Neutrophil (primary cell): ENCODE results near the gene SLC19A2.

Experiments
- H3K27ac ChIP-seq: fragments of 200-600 bp; sonication (generic); 2 replicates; pipeline ENCODE4 v1.5.1; 2016; ENCODE audit warnings: mild to moderate bottlenecking, moderate library complexity
- H3K27me3 ChIP-seq: fragments of 200-600 bp; sonication (generic); 2 replicates; pipeline ENCODE4 v1.6.0; 2016; ENCODE audit warnings: mild to moderate bottlenecking
- H3K36me3 ChIP-seq: fragments of 200-600 bp; sonication (generic); 2 replicates; pipeline ENCODE4 v1.5.1; 2017
- H3K4me1 ChIP-seq, 2 experiments: fragments of 200-600 bp in 1 of 2; sonication (generic) in 1 of 2; 1 replicate in 1 of 2; 2 replicates in 1 of 2; pipeline versions ENCODE4 v1.5.1 to v1.6.1; 2013 to 2016; ENCODE audit warnings: low read depth in 1 of 2, low read length in 1 of 2, mild to moderate bottlenecking in 1 of 2, moderate library complexity in 1 of 2; ENCODE audit not compliant: control insufficient read depth in 1 of 2, insufficient read depth in 1 of 2
- H3K4me3 ChIP-seq, 2 experiments: fragments of 200-600 bp in 1 of 2; sonication (generic) in 1 of 2; 1 replicate in 1 of 2; 2 replicates in 1 of 2; pipeline ENCODE4 v1.5.1; 2013 to 2016; ENCODE audit warnings: low read depth in 1 of 2, low read length in 1 of 2, mild to moderate bottlenecking in 1 of 2, moderate library complexity in 1 of 2
- H3K9me3 ChIP-seq: fragments of 200-600 bp; sonication (generic); 2 replicates; pipeline ENCODE4 v1.5.1; 2016
- CTCF ChIP-seq: fragments of 200-600 bp; sonication (generic); IDR thresholded peaks from 2 replicates; pipeline ENCODE4 v1.5.1; 2016; ENCODE audit warnings: antibody characterized with exemption

Gene SLC19A2

GRCh38 chr1:169494343-169494742 lies 8.6 kb upstream of the SLC19A2 start:
- H3K27me3 ChIP-seq: no peaks in the 10 kb centered on the region
- no peak overlapping the region for H3K27ac ChIP-seq
- H3K4me3 ChIP-seq: no peak overlapping the region
- TF ChIP-seq CTCF: no peak
- no peaks in the 10 kb centered on the region for H3K4me1 ChIP-seq
- no peaks in the 10 kb centered on the region for H3K9me3 ChIP-seq
- no peaks in the 10 kb centered on the region for H3K36me3 ChIP-seq

- Histone ChIP-seq H3K4me1 (no peaks in the 10 kb centered on the region), H3K4me3 (no peak overlapping the region), H3K9me3 (no peaks in the 10 kb centered on the region), H3K36me3 (no peaks in the 10 kb centered on the region), H3K27ac (no peak overlapping the region), H3K27me3 (no peaks in the 10 kb centered on the region)
- no peak for TF ChIP-seq CTCF
Observed at GRCh38 chr1:169493251-169493650, 7.5 kb upstream of the SLC19A2 start.

- no peak for TF ChIP-seq CTCF
- no peaks in the 10 kb centered on the region for H3K4me1 ChIP-seq
- no peaks in the 10 kb centered on the region for H3K9me3 ChIP-seq
- H3K4me3 ChIP-seq: no peak overlapping the region
- H3K27me3 ChIP-seq: no peaks in the 10 kb centered on the region
- no peak overlapping the region for H3K27ac ChIP-seq
- no peaks in the 10 kb centered on the region for H3K36me3 ChIP-seq
Observed at GRCh38 chr1:169491845-169492281, 6.1 kb upstream of the SLC19A2 start.

GRCh38 chr1:169488157-169488556 lies 2.4 kb upstream of the SLC19A2 start:
- no peak overlapping the region for H3K4me3 ChIP-seq
- no peaks in the 10 kb centered on the region for H3K36me3 ChIP-seq
- H3K27me3 ChIP-seq: no peaks in the 10 kb centered on the region
- peaks cover 29% of the 10 kb centered on the region in 2 experiments for H3K4me1 ChIP-seq
- H3K9me3 ChIP-seq: no peaks in the 10 kb centered on the region
- no peak for TF ChIP-seq CTCF
- no peak overlapping the region for H3K27ac ChIP-seq

GRCh38 chr1:169487561-169487960 lies 1.8 kb upstream of the SLC19A2 start:
- Histone ChIP-seq H3K4me3 (no peak overlapping the region), H3K36me3 (no peaks in the 10 kb centered on the region), H3K27me3 (no peaks in the 10 kb centered on the region), H3K27ac (no peak overlapping the region), H3K4me1 (peaks cover 31 to 34% of the 10 kb centered on the region in 2 experiments), H3K9me3 (no peaks in the 10 kb centered on the region)
- no peak for TF ChIP-seq CTCF

- Histone ChIP-seq H3K36me3 (no peaks in the 10 kb centered on the region), H3K4me1 (peaks cover 31 to 34% of the 10 kb centered on the region in 2 experiments), H3K27me3 (no peaks in the 10 kb centered on the region), H3K27ac (no peak overlapping the region), H3K4me3 (no peak overlapping the region), H3K9me3 (no peaks in the 10 kb centered on the region)
- TF ChIP-seq CTCF: no peak
Observed at GRCh38 chr1:169487133-169487532, 1.4 kb upstream of the SLC19A2 start.
